HEK293 (cell line): ENCODE results near the gene INPP5A.

Source experiments
- CTCF ChIA-PET: fragments of 350-600 bp; formaldehyde crosslinking; extraction: SDS; loops from one replicate; lab custom pipeline; 2021; ENCODE audit warnings: antibody characterized with exemption; lab: Yijun Ruan, JAX
- POLR2A ChIA-PET: fragments of 300-600 bp; formaldehyde crosslinking; extraction: SDS; loops from one replicate; lab custom pipeline; 2020; ENCODE audit warnings: antibody characterized with exemption, inconsistent platforms; lab: Yijun Ruan, JAX
- H3K27ac ChIP-seq: fragments of 200-500 bp; sonication (Bioruptor generic); 2 replicates; pipeline ENCODE4 v1.5.1; 2014; ENCODE audit warnings: low read depth, low read length, control low read depth, inconsistent platforms; ENCODE audit errors: extremely low read depth
- H3K36me3 ChIP-seq, 2 experiments: fragments of 200-500 bp in 1 of 2; sonication (Bioruptor generic) in 1 of 2; 1 replicate in 1 of 2; 2 replicates in 1 of 2; pipeline ENCODE4 v1.5.1; 2014 to 2017; ENCODE audit warnings: inconsistent platforms in 2 of 2, low read length in 2 of 2; ENCODE audit not compliant: control insufficient read depth in 2 of 2, insufficient read depth in 1 of 2
- H3K4me1 ChIP-seq: fragments of 200-500 bp; sonication (Bioruptor generic); 2 replicates; pipeline ENCODE4 v1.5.1; 2014; ENCODE audit warnings: mild to moderate bottlenecking, low read length, inconsistent platforms; ENCODE audit not compliant: control insufficient read depth, insufficient read depth
- H3K4me3 ChIP-seq: 2 replicates; pipeline ENCODE4 v1.5.1; 2011; ENCODE audit warnings: low read depth, mild to moderate bottlenecking, control low read depth, low read length, moderate library complexity
- H3K9me3 ChIP-seq: fragments of 200-500 bp; sonication (Bioruptor generic); 2 replicates; pipeline ENCODE4 v1.5.1; 2014; ENCODE audit warnings: low read depth, low read length, inconsistent platforms; ENCODE audit not compliant: control insufficient read depth, insufficient read depth
- BCL11B ChIP-seq: fragments of 450-650 bp; formaldehyde crosslinking; IDR thresholded peaks from 2 replicates; pipeline ENCODE4 v1.5.1; 2016; ENCODE audit warnings: low read depth, missing biosample characterization, missing genetic modification characterization
- FEZF1 ChIP-seq: fragments of 450-650 bp; formaldehyde crosslinking; IDR thresholded peaks from 2 replicates; pipeline ENCODE4 v1.5.1; 2016; ENCODE audit warnings: missing biosample characterization, missing genetic modification characterization
- IKZF3 ChIP-seq: fragments of 450-650 bp; IDR thresholded peaks from 2 replicates; pipeline ENCODE4 v1.5.0; 2018; ENCODE audit warnings: missing biosample characterization, mild to moderate bottlenecking, missing genetic modification characterization, moderate library complexity
- KLF8 ChIP-seq: fragments of 450-650 bp; formaldehyde crosslinking; IDR thresholded peaks from 2 replicates; pipeline ENCODE4 v1.5.1; 2016; ENCODE audit warnings: missing biosample characterization, missing genetic modification characterization
- KLF9 ChIP-seq: fragments of 450-650 bp; formaldehyde crosslinking; IDR thresholded peaks from 2 replicates; pipeline ENCODE4 v1.5.1; 2016; ENCODE audit warnings: missing biosample characterization, missing genetic modification characterization, low read depth
- PRDM1 ChIP-seq: fragments of 450-650 bp; formaldehyde crosslinking; IDR thresholded peaks from 2 replicates; pipeline ENCODE4; 2016; ENCODE audit warnings: missing biosample characterization, missing genetic modification characterization
- REST ChIP-seq: fragments of 450-650 bp; formaldehyde crosslinking; IDR thresholded peaks from 2 replicates; pipeline ENCODE4 v1.5.1; 2016; ENCODE audit warnings: missing biosample characterization, missing genetic modification characterization
- SP2 ChIP-seq: fragments of 450-650 bp; formaldehyde crosslinking; IDR thresholded peaks from 2 replicates; pipeline ENCODE4 v1.5.1; 2016; ENCODE audit warnings: missing biosample characterization, missing genetic modification characterization
- ZBTB11 ChIP-seq: fragments of 450-650 bp; formaldehyde crosslinking; conservative IDR thresholded peaks from 2 replicates; pipeline ENCODE4 v1.5.1; 2016; ENCODE audit warnings: low read depth, missing biosample characterization, missing genetic modification characterization
- ZBTB7A ChIP-seq: fragments of 450-650 bp; formaldehyde crosslinking; IDR thresholded peaks from 2 replicates; pipeline ENCODE4 v1.5.1; 2016; ENCODE audit warnings: low read depth, missing biosample characterization, missing genetic modification characterization
- ZFP69B ChIP-seq: fragments of 450-650 bp; formaldehyde crosslinking; IDR thresholded peaks from 2 replicates; pipeline ENCODE4 v1.5.1; 2016; ENCODE audit warnings: missing biosample characterization, missing genetic modification characterization
- ZNF175 ChIP-seq: fragments of 450-650 bp; formaldehyde crosslinking; IDR thresholded peaks from 2 replicates; pipeline ENCODE4 v1.5.1; 2016; ENCODE audit warnings: missing biosample characterization, missing genetic modification characterization
- ZNF214 ChIP-seq: fragments of 450-650 bp; formaldehyde crosslinking; IDR thresholded peaks from 2 replicates; pipeline ENCODE4 v1.5.1; 2017; ENCODE audit warnings: missing biosample characterization, mild to moderate bottlenecking, missing genetic modification characterization, borderline replicate concordance
- ZNF354C ChIP-seq: fragments of 450-650 bp; formaldehyde crosslinking; IDR thresholded peaks from 2 replicates; pipeline ENCODE4 v1.5.1; 2016; ENCODE audit warnings: missing biosample characterization, missing genetic modification characterization, low read depth, borderline replicate concordance
- ZNF366 ChIP-seq: fragments of 450-650 bp; formaldehyde crosslinking; conservative IDR thresholded peaks from 2 replicates; pipeline ENCODE4 v1.5.1; 2016; ENCODE audit warnings: missing biosample characterization, missing genetic modification characterization
- ZNF501 ChIP-seq: fragments of 450-650 bp; formaldehyde crosslinking; IDR thresholded peaks from 2 replicates; pipeline ENCODE4 v1.5.1; 2016; ENCODE audit warnings: missing biosample characterization, missing genetic modification characterization
- ZNF561 ChIP-seq: fragments of 450-650 bp; IDR thresholded peaks from 2 replicates; pipeline ENCODE4 v1.5.1; 2018; ENCODE audit warnings: missing biosample characterization, missing genetic modification characterization, borderline replicate concordance
- ZNF658 ChIP-seq: fragments of 450-650 bp; formaldehyde crosslinking; IDR thresholded peaks from 2 replicates; pipeline ENCODE4; 2016; ENCODE audit warnings: missing biosample characterization, missing genetic modification characterization
- ZNF660 ChIP-seq: fragments of 450-650 bp; IDR thresholded peaks from 2 replicates; pipeline ENCODE4 v1.5.1; 2018; ENCODE audit warnings: missing biosample characterization, mild to moderate bottlenecking, missing genetic modification characterization
- ZSCAN5A ChIP-seq: fragments of 450-650 bp; formaldehyde crosslinking; IDR thresholded peaks from 2 replicates; pipeline ENCODE4 v1.5.1; 2016; ENCODE audit warnings: missing biosample characterization, missing genetic modification characterization

INPP5A gene

GRCh38 chr10:132752378-132752777, 214.8 kb downstream of the INPP5A start (continued):
- TF ChIP-seq ZNF660 (tag by site-specific recombination), result no peak
- TF ChIP-seq ZBTB11 (tag by site-specific recombination), result no peak
- no peak for TF ChIP-seq ZSCAN5A (tag by site-specific recombination)
- TF ChIP-seq ZBTB7A (tag by site-specific recombination), result no peak
- peak; percentile 100 for TF ChIP-seq KLF9 (tag by site-specific recombination)
- no peak for TF ChIP-seq SP2
- no peak for TF ChIP-seq ZFP69B (tag by site-specific recombination)
- peak; percentile 100 for TF ChIP-seq KLF8 (tag by site-specific recombination)
- TF ChIP-seq REST (tag by site-specific recombination), result no peak
- TF ChIP-seq ZNF366 (tag by site-specific recombination), result no peak
- no peak for TF ChIP-seq FEZF1 (tag by site-specific recombination)
- TF ChIP-seq ZNF354C, result no peak
- TF ChIP-seq BCL11B (tag by site-specific recombination), result no peak
- TF ChIP-seq ZNF175 (tag by site-specific recombination), result no peak
- TF ChIP-seq PRDM1 (tag by site-specific recombination), result no peak

- H3K4me3 ChIP-seq, result no peak overlapping the region
- H3K9me3 ChIP-seq, result no peaks in the 10 kb centered on the region
- TF ChIP-seq ZNF658 (tag by site-specific recombination) (no peak), ZNF660 (tag by site-specific recombination) (no peak), ZNF214 (tag by site-specific recombination) (no peak), IKZF3 (no peak), ZNF501 (tag by site-specific recombination) (no peak), ZNF561 (tag by site-specific recombination) (no peak)
- TF ChIP-seq, all 188 proteins: peak for 0
- no peaks in the 10 kb centered on the region for H3K4me1 ChIP-seq
- H3K36me3 ChIP-seq, result peaks cover 0 to 21% of the 10 kb centered on the region in 2 experiments; a peak in 1 of 3 replicates
- H3K27ac ChIP-seq, result no peak overlapping the region
- ChIA-PET POLR2A (no interaction called here), CTCF (no interaction called here)
These were observed 215.4 kb downstream of the INPP5A start for GRCh38 chr10:132752961-132753360.
